Body of pancreas (tissue), 4 donors: ENCODE results near the gene ZNF672. TPM values are rescaled to one million over a fixed set of nuclear protein-coding genes. Genes with fewer than 3 reads are reported as not detected.
"Not testable (repeated sequence)": the region's sequence is repeated elsewhere in the genome, so short reads cannot be mapped to it uniquely, and the experiment has no call there.

Experiments used
- ATAC-seq: fragments of 150-250 bp; one replicate; pipeline ENCODE4 v1.9.1; 2016
- DNase-seq, 4 donors: peaks; one replicate each; pipeline ENCODE4 v3.0.0-alpha.2; 2019
- H3K27ac ChIP-seq, 4 donors: fragments of 200-600 bp; sonication (generic); 1 replicate in 3 of 4; 2 replicates in 1 of 4; pipeline versions ENCODE4 v1.5.1 to v1.6.1; 2016 to 2019; ENCODE audit warnings: mild to moderate bottlenecking in 1 of 4, mixed read lengths in 1 of 4, moderate library complexity in 1 of 4
- H3K27me3 ChIP-seq, 2 donors: fragments of 200-600 bp; sonication (generic); one replicate each; pipeline ENCODE4 v1.6.0; 2016; ENCODE audit warnings: mild to moderate bottlenecking in 1 of 2
- H3K36me3 ChIP-seq, 2 donors: fragments of 200-600 bp; sonication (generic); replicated peaks in 1 of 2; 2 replicates each; pipeline ENCODE4 v1.5.1; 2016; ENCODE audit warnings: low read depth in 2 of 2; ENCODE audit not compliant: insufficient read depth in 1 of 2
- H3K4me1 ChIP-seq: fragments of 200-600 bp; sonication (generic); one replicate; pipeline ENCODE4 v1.6.0; 2016
- H3K4me3 ChIP-seq, 2 donors: fragments of 200-600 bp; sonication (generic); 1 replicate in 1 of 2; 2 replicates in 1 of 2; pipeline ENCODE4 v1.5.1; 2016 to 2019
- H3K9me3 ChIP-seq, 3 donors: fragments of 200-600 bp; sonication (generic); 1 replicate in 2 of 3; 2 replicates in 1 of 3; pipeline ENCODE4 v1.5.1; 2016
- POLR2A ChIP-seq, 3 donors: fragments of 450-650 bp; IDR thresholded peaks; one replicate each; pipeline ENCODE4 v1.6.1; 2016; ENCODE audit warnings: antibody characterized with exemption in 3 of 3, mild to moderate bottlenecking in 2 of 3
- WGBS, 2 donors: methylation state at CpG; one replicate each; pipeline ENCODE4 v1.1.5; 2017; 5-methylcytosine and 5-hydroxymethylcytosine counted together
- intact Hi-C: fragments of 100-400 bp; cut with DNase I; formaldehyde crosslinking; loops from one replicate; pipeline ENCODE4 v1.15.1; 2023
- total RNA-seq, 2 donors: library from RNA; depleted of rRNA; stranded (reverse); fragments of >200 nt; gene quantifications; one replicate each; pipeline ENCODE4 v1.1.0, GENCODE V29; 2016
- TF ChIP-seq, protein P1 (sequence below), 7 experiments: fragments of 450-650 bp in 4 of 7; fragments of 200-600 bp in 3 of 7; sonication (generic) in 3 of 7; IDR thresholded peaks; one replicate each; pipeline ENCODE4 v1.5.1; 2016 to 2019; ENCODE audit warnings: antibody characterized with exemption in 7 of 7

Gene ZNF672
- total RNA-seq, 2 donors from 2014 or later = 18.8 to 27.2 TPM

DNA sequence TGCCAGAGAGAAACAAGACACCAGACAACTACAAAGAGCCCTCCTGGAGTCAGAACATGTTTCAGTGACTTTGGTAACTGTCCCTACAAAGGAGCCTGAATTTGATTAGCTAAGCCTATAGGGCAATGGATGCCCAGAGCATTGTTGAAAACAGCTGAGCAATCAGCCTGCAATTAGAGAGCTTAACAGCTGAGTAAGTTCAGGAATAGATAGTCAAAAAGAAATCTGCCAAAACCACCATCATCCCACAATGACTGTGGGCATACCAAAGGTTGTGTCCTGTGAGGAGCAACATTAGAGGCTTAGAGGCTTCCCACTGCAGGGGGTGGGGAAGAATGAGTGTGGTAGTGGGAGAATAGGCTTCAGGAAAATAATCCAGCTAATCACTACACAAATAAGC, 44.4 kb upstream of the ZNF672 start:
- DNase-seq (no peak), ATAC-seq (no peak)
- no peak overlapping the region for H3K27ac ChIP-seq
- intact Hi-C loops = no loop called here
- peaks cover 4% of the 10 kb centered on the region for H3K4me1 ChIP-seq
- TF ChIP-seq POLR2A (IDR thresholded peaks at IDR 0.05) = no peak
- TF ChIP-seq, protein P1, sequence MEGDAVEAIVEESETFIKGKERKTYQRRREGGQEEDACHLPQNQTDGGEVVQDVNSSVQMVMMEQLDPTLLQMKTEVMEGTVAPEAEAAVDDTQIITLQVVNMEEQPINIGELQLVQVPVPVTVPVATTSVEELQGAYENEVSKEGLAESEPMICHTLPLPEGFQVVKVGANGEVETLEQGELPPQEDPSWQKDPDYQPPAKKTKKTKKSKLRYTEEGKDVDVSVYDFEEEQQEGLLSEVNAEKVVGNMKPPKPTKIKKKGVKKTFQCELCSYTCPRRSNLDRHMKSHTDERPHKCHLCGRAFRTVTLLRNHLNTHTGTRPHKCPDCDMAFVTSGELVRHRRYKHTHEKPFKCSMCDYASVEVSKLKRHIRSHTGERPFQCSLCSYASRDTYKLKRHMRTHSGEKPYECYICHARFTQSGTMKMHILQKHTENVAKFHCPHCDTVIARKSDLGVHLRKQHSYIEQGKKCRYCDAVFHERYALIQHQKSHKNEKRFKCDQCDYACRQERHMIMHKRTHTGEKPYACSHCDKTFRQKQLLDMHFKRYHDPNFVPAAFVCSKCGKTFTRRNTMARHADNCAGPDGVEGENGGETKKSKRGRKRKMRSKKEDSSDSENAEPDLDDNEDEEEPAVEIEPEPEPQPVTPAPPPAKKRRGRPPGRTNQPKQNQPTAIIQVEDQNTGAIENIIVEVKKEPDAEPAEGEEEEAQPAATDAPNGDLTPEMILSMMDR (IDR thresholded peaks at IDR 0.05) = no peak
- H3K4me3 ChIP-seq = no peak overlapping the region
- no peaks in the 10 kb centered on the region for H3K36me3 ChIP-seq
- no peaks in the 10 kb centered on the region for H3K9me3 ChIP-seq
- no peaks in the 10 kb centered on the region for H3K27me3 ChIP-seq

DNA sequence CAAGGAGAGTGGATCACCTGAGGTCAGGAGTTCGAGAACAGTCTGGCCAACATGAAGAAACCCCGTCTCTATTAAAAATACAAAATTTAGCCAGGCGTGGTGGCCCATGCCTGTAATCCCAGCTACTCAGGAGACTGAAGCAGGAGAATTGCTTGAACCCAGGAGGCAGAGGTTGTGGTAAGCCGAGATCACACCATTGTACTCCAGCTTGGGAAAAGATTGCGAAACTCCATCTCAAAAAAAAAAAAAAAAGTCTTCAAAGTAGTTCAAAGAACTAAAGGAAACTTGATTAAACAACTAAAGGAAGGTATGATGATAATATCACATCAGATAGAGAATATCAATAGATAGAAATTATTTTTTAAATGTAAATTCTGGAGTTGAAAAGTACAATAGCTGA, 43.4 kb upstream of the ZNF672 start:
- H3K4me3 ChIP-seq, H3K4me1 ChIP-seq, ATAC-seq, H3K27ac ChIP-seq, H3K27me3 ChIP-seq, H3K36me3 ChIP-seq, H3K9me3 ChIP-seq, intact Hi-C loops, DNase-seq: not testable (repeated sequence)
- WGBS, 2 donors = 83 to 85% methylated on average over 5 of the region's 5 CpGs

DNA sequence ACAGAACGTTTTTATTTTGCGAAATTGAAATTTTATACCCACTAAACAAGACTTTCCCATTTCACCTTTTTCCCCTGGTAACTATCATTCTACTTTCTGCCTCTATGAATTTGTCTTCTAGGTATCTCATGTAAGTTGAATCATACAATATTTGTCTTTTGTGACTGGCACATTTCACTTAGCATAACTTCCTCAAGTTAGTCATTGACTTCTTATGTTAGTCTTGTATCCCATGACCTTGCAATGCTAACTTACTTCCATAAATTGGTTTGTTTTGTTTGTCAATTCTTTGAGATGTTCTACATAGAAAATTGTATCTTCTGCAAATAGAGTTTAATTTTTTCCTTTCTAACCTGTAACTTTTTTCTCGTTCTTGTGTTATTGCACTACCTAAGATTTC, 39.2 kb upstream of the ZNF672 start:
- no peaks in the 10 kb centered on the region for H3K27me3 ChIP-seq
- H3K9me3 ChIP-seq = no peaks in the 10 kb centered on the region
- H3K36me3 ChIP-seq = no peaks in the 10 kb centered on the region
- H3K4me3 ChIP-seq = no peak overlapping the region
- no peaks in the 10 kb centered on the region for H3K4me1 ChIP-seq
- 59 to 76% methylated on average over 3 of the region's 3 CpGs for WGBS, 2 donors
- DNase-seq (no peak), ATAC-seq (no peak)
- H3K27ac ChIP-seq = no peak overlapping the region
- intact Hi-C loops = no loop called here
- no peak for TF ChIP-seq POLR2A (IDR thresholded peaks at IDR 0.05)
- TF ChIP-seq, protein P1 (IDR thresholded peaks at IDR 0.05) = no peak

DNA sequence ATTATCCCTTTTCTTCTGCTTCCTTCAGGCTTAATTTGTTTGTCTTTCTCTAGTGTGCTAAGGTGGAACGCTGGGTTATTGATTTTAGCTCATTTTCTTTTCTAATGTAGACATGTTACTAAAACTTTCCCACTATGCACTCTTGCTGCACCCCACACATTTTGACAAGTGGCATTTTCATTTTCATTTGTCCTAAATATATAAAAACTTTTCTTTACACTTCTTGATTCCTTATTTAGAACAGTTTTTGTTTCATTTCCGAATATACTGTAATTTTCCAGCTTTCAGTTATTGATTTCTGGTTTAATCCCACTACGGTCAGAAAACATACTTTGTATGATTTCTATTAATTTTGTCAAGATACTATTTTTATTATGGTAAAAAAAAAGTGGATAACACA, 37.6 kb upstream of the ZNF672 start:
- H3K4me1 ChIP-seq = peaks cover 10% of the 10 kb centered on the region
- no peak overlapping the region for H3K4me3 ChIP-seq
- DNase-seq = no peak
- H3K9me3 ChIP-seq = no peaks in the 10 kb centered on the region
- WGBS, 2 donors = 30 to 35% methylated on average over 3 of the region's 3 CpGs
- H3K27ac ChIP-seq = no peak overlapping the region
- no peak for ATAC-seq
- H3K27me3 ChIP-seq = no peaks in the 10 kb centered on the region
- no peaks in the 10 kb centered on the region for H3K36me3 ChIP-seq
- no peak for TF ChIP-seq POLR2A (IDR thresholded peaks at IDR 0.05)
- TF ChIP-seq, protein P1 (IDR thresholded peaks at IDR 0.05) = no peak
- intact Hi-C loops = no loop called here

DNA sequence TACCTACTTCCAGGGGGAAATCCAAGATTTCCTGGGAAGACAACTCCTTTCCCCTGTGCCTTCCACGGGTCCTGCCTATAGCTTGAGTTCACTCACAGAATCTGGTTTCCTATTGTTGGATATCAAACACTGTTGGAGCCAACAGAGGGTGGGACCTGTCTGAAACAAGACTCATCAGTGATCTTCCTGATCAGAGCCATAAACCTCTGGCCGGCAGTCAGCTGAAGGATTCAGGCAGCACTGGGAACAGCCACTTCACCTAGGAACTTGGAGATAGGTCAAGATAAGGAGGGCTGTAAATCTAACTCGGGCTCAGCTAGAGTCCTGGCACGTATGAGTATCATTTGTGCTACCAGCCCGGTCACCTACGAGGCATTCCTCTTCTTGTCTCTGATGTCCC, 35.6 kb upstream of the ZNF672 start:
- intact Hi-C loops = no loop called here
- Histone ChIP-seq H3K4me1 (peaks cover 22% of the 10 kb centered on the region), H3K27me3 (no peaks in the 10 kb centered on the region), H3K9me3 (no peaks in the 10 kb centered on the region), H3K4me3 (no peak overlapping the region), H3K27ac (no peak overlapping the region), H3K36me3 (no peaks in the 10 kb centered on the region)
- DNase-seq = no peak
- WGBS, 2 donors = 70 to 79% methylated on average over 6 of the region's 6 CpGs
- no peak for ATAC-seq
- no peak for TF ChIP-seq POLR2A (IDR thresholded peaks at IDR 0.05)

DNA sequence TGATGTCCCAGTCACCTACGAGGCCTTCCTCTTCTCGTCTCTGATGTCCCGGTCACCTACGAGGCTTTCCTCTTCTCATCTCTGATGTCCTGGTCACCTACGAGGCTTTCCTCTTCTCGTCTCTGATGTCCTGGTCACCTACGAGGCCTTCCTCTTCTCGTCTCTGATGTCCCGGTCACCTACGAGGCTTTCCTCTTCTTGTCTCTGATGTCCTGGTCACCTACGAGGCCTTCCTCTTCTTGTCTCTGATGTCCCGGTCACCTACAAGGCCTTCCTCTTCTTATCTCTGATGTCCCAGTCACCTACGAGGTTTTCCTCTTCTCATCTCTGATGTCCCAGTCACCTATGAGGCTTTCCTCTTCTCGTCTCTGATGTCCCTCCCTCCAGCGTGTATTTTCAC, 34.5 kb upstream of the ZNF672 start:
- ATAC-seq, H3K36me3 ChIP-seq: not testable (repeated sequence)
- WGBS, 2 donors = 78% methylated on average over 15 of the region's 15 CpGs

More for the DNA sequence above, 34.5 kb upstream of the ZNF672 start:
- H3K27ac ChIP-seq, DNase-seq, H3K9me3 ChIP-seq, H3K4me3 ChIP-seq, H3K27me3 ChIP-seq, intact Hi-C loops: not testable (repeated sequence)
- H3K4me1 ChIP-seq = peaks cover 22% of the 10 kb centered on the region
